SK-N-SH (cell line): ENCODE results near the gene TSPAN3. TPM values are rescaled to one million over a fixed set of nuclear protein-coding genes. Genes with fewer than 3 reads are reported as not detected.

Experiments
- CTCF ChIA-PET: fragments of 300-600, 350-600 bp; formaldehyde crosslinking; extraction: SDS; loops from one replicate; lab custom pipeline; 2021; lab: Yijun Ruan, JAX
- POLR2A ChIA-PET: fragments of 350-600 bp; sonication (Branson Sonifier 250); formaldehyde crosslinking; extraction: SDS; loops from one replicate; lab custom pipeline; 2020; ENCODE audit warnings: antibody characterized with exemption, inconsistent platforms; lab: Yijun Ruan, JAX
- DNase-seq: peaks from one replicate; pipeline ENCODE4 v3.0.0; 2012
- H2AFZ ChIP-seq: fragments of 200-600 bp; sonication (generic); 2 replicates; pipeline ENCODE4 v1.8.1; 2016; ENCODE audit warnings: antibody characterized with exemption, mild to moderate bottlenecking, low read depth
- H3F3A ChIP-seq: fragments of 200-600 bp; sonication (generic); replicated peaks from 2 replicates; pipeline ENCODE3; 2016; ENCODE audit warnings: antibody characterized with exemption, mild to moderate bottlenecking; ENCODE audit not compliant: insufficient read depth
- H3K27ac ChIP-seq, 2 experiments: fragments of 200-500 bp in 1 of 2; fragments of 200-600 bp in 1 of 2; sonication (Bioruptor generic) in 1 of 2; sonication (generic), shearing (Covaris generic) in 1 of 2; 2 replicates each; pipeline versions ENCODE4 v1.5.1 to v1.6.1; 2014 to 2016; ENCODE audit warnings: low read depth in 2 of 2, inconsistent platforms in 1 of 2, low read length in 1 of 2, mild to moderate bottlenecking in 1 of 2, mixed read lengths in 1 of 2
- H3K27me3 ChIP-seq: fragments of 200-600 bp; sonication (generic), shearing (Covaris generic); 2 replicates; pipeline ENCODE4 v1.6.1; 2016; ENCODE audit warnings: mixed run types; ENCODE audit not compliant: insufficient read depth
- H3K36me3 ChIP-seq, 2 experiments: fragments of 200-500 bp in 1 of 2; fragments of 200-600 bp in 1 of 2; sonication (Bioruptor generic) in 1 of 2; sonication (generic) in 1 of 2; replicated peaks in 1 of 2; 2 replicates each; pipeline versions ENCODE3 to v1.5.1; 2014 to 2016; ENCODE audit warnings: low read length in 1 of 2, mild to moderate bottlenecking in 1 of 2; ENCODE audit not compliant: insufficient read depth in 2 of 2, control insufficient read depth in 1 of 2
- H3K4me1 ChIP-seq, 2 experiments: fragments of 200-500 bp in 1 of 2; fragments of 200-600 bp in 1 of 2; sonication (Bioruptor generic) in 1 of 2; sonication (generic), shearing (Covaris generic) in 1 of 2; 2 replicates each; pipeline versions ENCODE4 v1.5.1 to v1.6.1; 2014 to 2016; ENCODE audit warnings: low read depth in 1 of 2, low read length in 1 of 2, mixed run types in 1 of 2; ENCODE audit not compliant: insufficient read depth in 2 of 2, control insufficient read depth in 1 of 2
- H3K4me2 ChIP-seq: fragments of 200-600 bp; sonication (generic), shearing (Covaris generic); 2 replicates; pipeline ENCODE4 v1.6.1; 2017; ENCODE audit warnings: mixed run types
- H3K4me3 ChIP-seq, 2 experiments: fragments of 200-500 bp in 1 of 2; fragments of 200-600 bp in 1 of 2; sonication (Bioruptor generic) in 1 of 2; sonication (generic), shearing (Covaris generic) in 1 of 2; 2 replicates each; pipeline versions ENCODE4 v1.5.1 to v1.8.1; 2014 to 2016; ENCODE audit warnings: low read depth in 2 of 2, inconsistent platforms in 1 of 2, low read length in 1 of 2, mild to moderate bottlenecking in 1 of 2, mixed read lengths in 1 of 2, moderate library complexity in 1 of 2
- H3K79me2 ChIP-seq: fragments of 200-600 bp; sonication (generic); 2 replicates; pipeline ENCODE4 v1.8.1; 2017; ENCODE audit warnings: mild to moderate bottlenecking; ENCODE audit not compliant: insufficient read depth
- H3K9ac ChIP-seq: fragments of 200-600 bp; sonication (generic); 2 replicates; pipeline ENCODE4 v1.6.1; 2017; ENCODE audit warnings: mixed run types
- H3K9me2 ChIP-seq: fragments of 200-600 bp; sonication (generic); 2 replicates; pipeline ENCODE4 v1.6.1; 2017; ENCODE audit warnings: mixed run types
- H3K9me3 ChIP-seq: fragments of 200-600 bp; sonication (generic); 2 replicates; pipeline ENCODE4 v1.6.1; 2017; ENCODE audit warnings: mixed run types, mild to moderate bottlenecking, moderate library complexity
- H4K20me1 ChIP-seq: fragments of 200-600 bp; sonication (generic); 2 replicates; pipeline ENCODE4 v1.6.1; 2017; ENCODE audit warnings: mild to moderate bottlenecking, mixed run types; ENCODE audit not compliant: insufficient read depth
- CHD2 ChIP-seq: fragments of 150-350 bp; IDR thresholded peaks from 2 replicates; pipeline ENCODE4 v1.6.1; 2018; ENCODE audit warnings: low read length; ENCODE audit not compliant: partially characterized antibody
- CTCF ChIP-seq: fragments of 200-600 bp; sonication (generic); IDR thresholded peaks from 2 replicates; pipeline ENCODE4 v1.6.1; 2017; ENCODE audit warnings: antibody characterized with exemption, mild to moderate bottlenecking, moderate library complexity
- ELF1 ChIP-seq: IDR thresholded peaks from 2 replicates; pipeline ENCODE4 v1.4.0; 2012
- EP300 ChIP-seq, 2 experiments: IDR thresholded peaks; 2 replicates each; pipeline versions ENCODE4 v1.4.0 to v1.6.1; 2012; ENCODE audit warnings: borderline replicate concordance in 1 of 2, low read depth in 1 of 2, low read length in 1 of 2
- EZH2phosphoT487 ChIP-seq: fragments of 200-600 bp; sonication (generic); IDR thresholded peaks from 2 replicates; pipeline ENCODE4 v1.6.1; 2017; ENCODE audit warnings: low read depth, mixed run types, mild to moderate bottlenecking, antibody characterized with exemption, moderate library complexity, borderline replicate concordance
- FOSL2 ChIP-seq: IDR thresholded peaks from 2 replicates; pipeline ENCODE4 v1.4.0; 2012; ENCODE audit warnings: low read depth, mild to moderate bottlenecking, moderate library complexity, borderline replicate concordance
- GABPA ChIP-seq: IDR thresholded peaks from 2 replicates; pipeline ENCODE4 v1.4.0; 2012; ENCODE audit warnings: low read depth, mild to moderate bottlenecking
- JUND ChIP-seq: IDR thresholded peaks from 2 replicates; pipeline ENCODE4 v1.4.0; 2012
- NFIC ChIP-seq: IDR thresholded peaks from 2 replicates; pipeline ENCODE4 v1.4.0; 2012; ENCODE audit warnings: borderline replicate concordance
- NRF1 ChIP-seq: IDR thresholded peaks from 2 replicates; pipeline ENCODE4 v1.6.1; 2012; ENCODE audit warnings: low read depth, mild to moderate bottlenecking, low read length
- RXRA ChIP-seq: IDR thresholded peaks from 2 replicates; pipeline ENCODE4 v1.4.0; 2012; ENCODE audit warnings: low read depth, mild to moderate bottlenecking, borderline replicate concordance
- SIN3A ChIP-seq: IDR thresholded peaks from 2 replicates; pipeline ENCODE4 v1.6.1; 2012; ENCODE audit warnings: low read depth, mild to moderate bottlenecking, low read length, moderate library complexity, borderline replicate concordance
- SMC3 ChIP-seq: IDR thresholded peaks from 2 replicates; pipeline ENCODE4 v1.6.1; 2012; ENCODE audit warnings: low read depth, low read length, improper control_type of control experiment
- TAF1 ChIP-seq: IDR thresholded peaks from 2 replicates; pipeline ENCODE4 v1.6.1; 2012; ENCODE audit warnings: low read depth, mild to moderate bottlenecking, low read length, moderate library complexity, borderline replicate concordance
- USF1 ChIP-seq: IDR thresholded peaks from 2 replicates; pipeline ENCODE4 v1.4.0; 2012; ENCODE audit warnings: low read depth, borderline replicate concordance
- USF2 ChIP-seq: fragments of 150-350 bp; IDR thresholded peaks from 2 replicates; pipeline ENCODE4 v1.6.1; 2017; ENCODE audit warnings: antibody characterized with exemption, low read length, low read depth, borderline replicate concordance
- WGBS: methylation state at CpG from one replicate; pipeline ENCODE4 v1.1.6; 2017; ENCODE audit warnings: low lambda C conversion rate; 5-methylcytosine and 5-hydroxymethylcytosine counted together
- polyA plus RNA-seq, 3 experiments: library from polyadenylated mRNA; depleted of rRNA; stranded (reverse); fragments of >200 nt; gene quantifications; 2 replicates each; pipeline ENCODE4 v1.2.3, GENCODE V29; 2012

The TSPAN3 gene
- polyA plus RNA-seq, 1 of the 3 experiments (the other 2 are of a cell fraction), result 409 TPM

DNA sequence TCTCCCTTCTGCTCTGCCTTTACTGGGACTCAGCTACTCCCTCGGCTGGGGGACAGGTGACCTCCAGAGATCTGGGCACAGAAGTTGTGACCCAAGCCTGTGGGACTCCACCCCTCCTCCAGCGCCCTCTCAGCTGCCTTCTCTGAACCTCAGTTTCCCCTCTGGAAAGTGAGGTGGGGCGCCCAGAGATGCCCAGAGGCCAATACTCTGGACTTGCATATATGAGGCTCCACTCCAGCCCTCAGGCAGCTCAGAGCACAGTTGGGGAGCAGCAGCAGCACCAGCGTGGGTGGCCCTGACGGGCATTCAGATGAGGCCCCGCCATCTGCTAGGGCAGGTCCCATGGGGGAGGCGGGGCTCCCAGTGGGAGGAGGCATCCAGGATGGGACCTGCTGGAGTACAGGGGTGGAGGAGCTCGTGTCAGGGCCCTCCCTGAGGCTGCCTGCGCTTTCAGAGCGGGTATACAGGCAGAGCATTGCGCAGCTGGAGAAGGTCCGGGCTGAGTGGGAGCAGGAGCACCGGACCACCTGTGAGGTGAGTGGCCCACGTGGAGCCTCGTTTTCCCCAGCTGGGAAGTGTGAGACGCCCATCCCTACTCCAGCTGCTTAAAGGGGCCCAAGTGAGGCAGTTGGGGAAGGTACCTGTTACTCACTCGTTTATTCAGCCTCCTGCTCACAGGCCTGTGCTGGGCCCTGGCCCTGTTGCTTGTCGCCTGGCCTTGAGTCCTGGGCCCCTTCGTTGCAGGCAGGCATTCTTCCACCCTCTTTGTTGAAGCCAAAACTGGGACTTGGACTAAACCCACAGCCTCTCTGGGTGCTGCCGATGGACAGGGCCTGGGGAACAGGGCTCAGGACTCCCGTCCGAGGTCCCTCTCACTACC is 40.6 kb downstream of the TSPAN3 start:
- CTCF ChIA-PET, result interaction anchor here (2.4 kb wide), 1 partner anchor 513 kb away, joined by 6 read pairs; no protein-coding TSS in a partner anchor
- DNase-seq, result peak; percentile 47

GRCh38 chr15:77029166-77030047 is 41.5 kb downstream of the TSPAN3 start:
- no peak overlapping the region for H3K9ac ChIP-seq
- H3K36me3 ChIP-seq, result no peaks in the 10 kb centered on the region
- 93% methylated on average over 14 of the region's 21 CpGs for WGBS
- H3K27me3 ChIP-seq, result no peaks in the 10 kb centered on the region
- H3K9me3 ChIP-seq, result no peaks in the 10 kb centered on the region
- DNase-seq, result peak; percentile 24
- no peak overlapping the region for H3K27ac ChIP-seq
- ChIA-PET POLR2A (no interaction called here), CTCF (interaction anchor here (0.8 to 2.4 kb wide), 4 partner anchors 56 to 514 kb away, joined by 3 to 6 read pairs (median 4); no protein-coding TSS in a partner anchor)
- no peaks in the 10 kb centered on the region; a peak in 1 of 4 replicates for H3K4me1 ChIP-seq
- no peaks in the 10 kb centered on the region for H4K20me1 ChIP-seq
- no peaks in the 10 kb centered on the region for H3F3A ChIP-seq
- H3K9me2 ChIP-seq, result no peaks in the 10 kb centered on the region
- no peak overlapping the region for H2AFZ ChIP-seq
- no peak overlapping the region for H3K4me2 ChIP-seq
- H3K4me3 ChIP-seq, result no peak overlapping the region
- no peaks in the 10 kb centered on the region for H3K79me2 ChIP-seq
- no peak for TF ChIP-seq EZH2phosphoT487
- no peak for TF ChIP-seq GABPA
- TF ChIP-seq JUND, result no peak
- no peak for TF ChIP-seq CHD2
- no peak for TF ChIP-seq USF1
- no peak for TF ChIP-seq NRF1
- no peak for TF ChIP-seq ELF1
- TF ChIP-seq NFIC, result no peak
- no peak for TF ChIP-seq SMC3
- no peak for TF ChIP-seq CTCF
- TF ChIP-seq TAF1, result no peak

More for the DNA sequence above, 40.6 kb downstream of the TSPAN3 start:
- H3K27ac ChIP-seq, result no peak overlapping the region
- no peaks in the 10 kb centered on the region for H3K9me3 ChIP-seq
- no peak overlapping the region for H3K9ac ChIP-seq
- H3K27me3 ChIP-seq, result no peaks in the 10 kb centered on the region
- no peak overlapping the region for H3K4me3 ChIP-seq
- POLR2A ChIA-PET, result no interaction called here
- H3K4me1 ChIP-seq, result no peaks in the 10 kb centered on the region; a peak in 1 of 4 replicates
- H3F3A ChIP-seq, result no peaks in the 10 kb centered on the region
- H3K4me2 ChIP-seq, result no peak overlapping the region
- TF ChIP-seq ELF1, result no peak
- no peak for TF ChIP-seq TAF1
- no peak for TF ChIP-seq SIN3A
- TF ChIP-seq CHD2, result no peak
- TF ChIP-seq USF2, result no peak
- TF ChIP-seq EP300 (IDR thresholded peaks at IDR 0.05; ENCODE audit: borderline replicate concordance in 1 of 2, low read depth in 1 of 2, low read length in 1 of 2), result no peak
- TF ChIP-seq FOSL2, result no peak
- TF ChIP-seq RXRA, result no peak
- no peak for TF ChIP-seq USF1
- H4K20me1 ChIP-seq, result no peaks in the 10 kb centered on the region
- no peaks in the 10 kb centered on the region for H3K9me2 ChIP-seq
- 86% methylated on average over 12 of the region's 22 CpGs for WGBS
- H2AFZ ChIP-seq, result no peak overlapping the region
- H3K79me2 ChIP-seq, result no peaks in the 10 kb centered on the region
- no peaks in the 10 kb centered on the region for H3K36me3 ChIP-seq
